ENCODE data around the gene MYCBPAP.

- TF ChIP-seq CTCF (IDR thresholded peaks at IDR 0.05) (no peak), POLR2A (IDR thresholded peaks at IDR 0.05) (no peak)
Observed at GRCh38 chr17:50545311-50545710, 37.1 kb downstream of the MYCBPAP start.

Data from lower leg skin (tissue), 3 donors.